ENCODE measurements around the gene CARD10.

Gene CARD10

DNA sequence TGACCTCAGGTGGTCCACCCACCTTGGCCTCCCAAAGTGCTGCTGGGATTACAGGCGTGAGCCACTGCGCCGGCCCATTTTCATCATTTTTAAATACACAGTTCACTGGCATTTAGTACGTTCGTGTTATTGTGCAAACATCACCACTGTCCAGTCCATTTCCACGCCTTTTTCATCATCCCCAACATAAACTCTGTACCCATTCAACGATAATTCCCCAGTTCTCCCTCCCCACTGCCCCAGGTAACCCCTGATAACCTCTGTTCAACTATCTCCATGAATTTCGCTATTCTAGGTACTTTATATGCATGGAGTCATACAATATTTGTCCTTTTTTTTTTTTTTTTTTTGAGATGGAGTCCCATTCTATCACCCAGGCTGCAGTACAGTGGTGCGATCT is 73.7 kb downstream of the CARD10 start:
- DNase-seq (ENCODE audit: low read depth): no peak
- H3K4me3 ChIP-seq (ENCODE audit: low read depth, low read length): no peak overlapping the region
- TF ChIP-seq, protein P1, sequence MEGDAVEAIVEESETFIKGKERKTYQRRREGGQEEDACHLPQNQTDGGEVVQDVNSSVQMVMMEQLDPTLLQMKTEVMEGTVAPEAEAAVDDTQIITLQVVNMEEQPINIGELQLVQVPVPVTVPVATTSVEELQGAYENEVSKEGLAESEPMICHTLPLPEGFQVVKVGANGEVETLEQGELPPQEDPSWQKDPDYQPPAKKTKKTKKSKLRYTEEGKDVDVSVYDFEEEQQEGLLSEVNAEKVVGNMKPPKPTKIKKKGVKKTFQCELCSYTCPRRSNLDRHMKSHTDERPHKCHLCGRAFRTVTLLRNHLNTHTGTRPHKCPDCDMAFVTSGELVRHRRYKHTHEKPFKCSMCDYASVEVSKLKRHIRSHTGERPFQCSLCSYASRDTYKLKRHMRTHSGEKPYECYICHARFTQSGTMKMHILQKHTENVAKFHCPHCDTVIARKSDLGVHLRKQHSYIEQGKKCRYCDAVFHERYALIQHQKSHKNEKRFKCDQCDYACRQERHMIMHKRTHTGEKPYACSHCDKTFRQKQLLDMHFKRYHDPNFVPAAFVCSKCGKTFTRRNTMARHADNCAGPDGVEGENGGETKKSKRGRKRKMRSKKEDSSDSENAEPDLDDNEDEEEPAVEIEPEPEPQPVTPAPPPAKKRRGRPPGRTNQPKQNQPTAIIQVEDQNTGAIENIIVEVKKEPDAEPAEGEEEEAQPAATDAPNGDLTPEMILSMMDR (IDR thresholded peaks at IDR 0.05; ENCODE audit: low read depth, low read length, missing control alignments): no peak

DNA sequence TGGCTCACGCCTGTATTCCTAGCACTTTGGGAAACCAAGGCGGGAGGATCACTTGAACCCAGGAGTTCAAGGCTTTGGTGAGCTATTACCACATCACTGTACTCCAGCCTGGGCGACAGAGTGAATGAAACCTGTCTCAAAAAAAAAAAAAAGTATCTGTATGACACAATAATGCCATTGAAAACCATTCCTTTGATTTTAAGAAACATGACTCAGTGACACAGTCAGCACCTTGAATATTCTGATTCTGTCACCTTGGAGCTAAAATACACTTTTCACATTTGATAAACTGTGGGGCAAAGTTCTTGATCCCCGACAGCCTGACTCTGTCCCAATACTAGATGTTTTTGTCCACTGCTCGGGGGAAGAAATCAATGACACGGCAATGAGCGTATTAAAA is 75.2 kb downstream of the CARD10 start:
- H3K4me3 ChIP-seq (ENCODE audit: low read depth, low read length): no peak overlapping the region
- TF ChIP-seq, protein P1 (IDR thresholded peaks at IDR 0.05; ENCODE audit: low read depth, low read length, missing control alignments): no peak
- no peak for DNase-seq (ENCODE audit: low read depth)

DNA sequence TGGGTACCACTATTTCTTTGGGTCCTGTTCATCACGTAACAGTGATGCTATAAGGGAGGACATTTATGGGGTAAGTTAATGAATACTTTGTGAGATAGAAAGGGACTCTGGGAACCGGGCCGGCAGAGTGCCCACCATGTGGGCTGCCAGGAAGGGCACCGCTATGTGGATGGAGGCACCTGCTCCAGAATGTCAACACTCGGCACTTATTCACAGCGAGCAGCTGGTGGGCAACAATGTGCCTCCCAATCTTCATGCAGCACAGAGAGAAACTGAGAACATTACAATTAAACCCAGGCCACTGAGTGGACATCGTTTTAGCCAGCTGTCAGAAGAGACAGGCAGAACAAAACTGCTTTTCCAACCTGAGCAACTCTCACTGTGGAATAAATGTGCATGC is 76.1 kb downstream of the CARD10 start:
- DNase-seq (ENCODE audit: low read depth): no peak
- TF ChIP-seq, protein P1 (IDR thresholded peaks at IDR 0.05; ENCODE audit: low read depth, low read length, missing control alignments): no peak
- H3K4me3 ChIP-seq (ENCODE audit: low read depth, low read length): no peak overlapping the region

DNA sequence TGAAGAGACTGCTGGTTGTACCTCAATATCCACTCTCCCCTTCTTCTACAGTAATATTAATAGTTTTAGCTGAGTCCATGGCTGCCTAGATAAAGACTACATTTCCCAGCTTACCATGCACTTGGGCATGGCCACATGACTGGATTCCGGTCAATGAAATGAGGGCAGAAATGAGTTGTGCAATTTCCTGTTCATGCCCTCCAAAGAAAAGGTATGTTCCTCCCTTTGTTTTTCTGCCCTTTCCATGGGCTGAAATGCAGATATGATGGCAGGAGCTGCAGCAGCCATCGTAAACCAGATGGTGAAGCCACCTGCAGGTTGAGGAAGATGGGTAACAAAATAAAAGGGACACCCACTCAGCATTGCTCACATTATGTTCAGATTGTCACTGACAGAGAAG is 76.7 kb downstream of the CARD10 start:
- TF ChIP-seq, protein P1 (IDR thresholded peaks at IDR 0.05; ENCODE audit: low read depth, low read length, missing control alignments): no peak
- DNase-seq (ENCODE audit: low read depth): no peak
- H3K4me3 ChIP-seq (ENCODE audit: low read depth, low read length): no peak overlapping the region

DNA sequence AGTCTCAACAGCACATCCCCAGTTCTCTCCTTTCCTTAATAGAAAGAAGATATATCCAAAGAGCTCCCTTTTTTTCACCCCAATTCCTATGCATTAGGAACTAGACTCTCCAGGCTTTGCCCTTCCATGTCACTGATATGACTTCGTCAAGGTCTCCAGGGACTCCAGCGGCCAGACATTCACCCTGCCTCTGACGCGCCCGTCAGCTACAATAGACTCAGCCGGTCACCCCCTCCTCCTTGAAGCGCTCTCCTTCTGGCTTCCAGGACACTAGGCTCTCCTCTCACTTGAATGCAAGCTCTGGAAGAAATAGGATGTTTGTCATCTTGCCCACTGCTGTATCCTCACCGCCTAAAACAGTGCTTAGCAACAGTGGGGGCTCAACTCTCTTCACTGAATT is 77.1 kb downstream of the CARD10 start:
- TF ChIP-seq, protein P1 (IDR thresholded peaks at IDR 0.05; ENCODE audit: low read depth, low read length, missing control alignments): no peak
- no peak overlapping the region for H3K4me3 ChIP-seq (ENCODE audit: low read depth, low read length)
- no peak for DNase-seq (ENCODE audit: low read depth)

DNA sequence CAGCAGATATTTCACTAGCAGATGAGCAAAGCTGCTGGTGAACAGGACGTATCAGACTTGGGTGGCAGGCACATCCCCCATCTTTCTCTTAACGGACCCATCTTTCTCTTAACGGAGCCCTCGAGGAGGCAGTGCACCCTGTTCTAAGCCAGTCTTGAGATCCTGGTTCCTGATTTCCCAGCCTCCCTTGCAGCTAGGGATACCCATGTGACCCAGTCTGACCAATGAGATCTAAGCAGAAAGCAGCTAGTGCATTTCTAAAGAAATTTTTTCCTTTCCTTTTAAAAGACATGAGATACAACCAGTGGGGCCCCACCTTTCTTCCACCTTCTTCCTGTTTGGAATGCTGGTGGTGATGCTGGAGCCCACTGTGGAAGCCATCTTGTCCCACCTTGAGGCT is 78.3 kb downstream of the CARD10 start:
- no peak for DNase-seq (ENCODE audit: low read depth)
- TF ChIP-seq, protein P1 (IDR thresholded peaks at IDR 0.05; ENCODE audit: low read depth, low read length, missing control alignments): no peak
- H3K4me3 ChIP-seq (ENCODE audit: low read depth, low read length): no peak overlapping the region
